Mesenchymal stem cell (in vitro differentiated cells and primary cell): ENCODE data around the gene SLC16A10.
A peak's percentile ranks its signal among the peaks of the same experiment; 100 is the strongest.

Experiments used
- DNase-seq: peaks from one replicate; pipeline ENCODE4 v3.0.0-alpha.2; 2013
- H2AFZ ChIP-seq: one replicate; pipeline ENCODE4 v1.6.1; 2013; ENCODE audit warnings: low read depth, mild to moderate bottlenecking, control low read depth, inconsistent platforms, low read length, moderate library complexity
- H2AK5ac ChIP-seq: 2 replicates; pipeline ENCODE4 v1.6.1; 2013; ENCODE audit warnings: low read length, moderate library complexity, mild to moderate bottlenecking, inconsistent platforms; ENCODE audit not compliant: severe bottlenecking
- H2BK120ac ChIP-seq: one replicate; pipeline ENCODE4 v1.6.1; 2013; ENCODE audit warnings: low read depth, mild to moderate bottlenecking, inconsistent platforms, low read length, moderate library complexity
- H2BK12ac ChIP-seq, 2 experiments: one replicate each; pipeline ENCODE4 v1.6.1; 2013; ENCODE audit warnings: inconsistent platforms in 2 of 2, low read length in 2 of 2, mild to moderate bottlenecking in 2 of 2, moderate library complexity in 2 of 2, control low read depth in 1 of 2
- H2BK15ac ChIP-seq: one replicate; pipeline ENCODE4 v1.6.1; 2013; ENCODE audit warnings: mild to moderate bottlenecking, low read depth, inconsistent platforms; ENCODE audit not compliant: poor library complexity, severe bottlenecking
- H2BK5ac ChIP-seq: 2 replicates; pipeline ENCODE4 v1.6.1; 2013; ENCODE audit warnings: low read depth, mild to moderate bottlenecking, low read length, control low read depth, inconsistent platforms; ENCODE audit not compliant: poor library complexity, severe bottlenecking
- H3K14ac ChIP-seq, 2 experiments: one replicate each; pipeline ENCODE4 v1.6.1; 2013; ENCODE audit warnings: inconsistent platforms in 2 of 2, low read length in 2 of 2, control low read depth in 1 of 2, mild to moderate bottlenecking in 1 of 2, moderate library complexity in 1 of 2
- H3K18ac ChIP-seq, 2 experiments: one replicate each; pipeline ENCODE4 v1.6.1; 2013; ENCODE audit warnings: inconsistent platforms in 2 of 2, low read length in 2 of 2, control low read depth in 1 of 2, low read depth in 1 of 2, mild to moderate bottlenecking in 1 of 2
- H3K23ac ChIP-seq, 2 experiments: one replicate each; pipeline ENCODE4 v1.6.1; 2013; ENCODE audit warnings: inconsistent platforms in 2 of 2, low read length in 2 of 2, mild to moderate bottlenecking in 2 of 2, moderate library complexity in 2 of 2, control low read depth in 1 of 2
- H3K27ac ChIP-seq: 2 replicates; pipeline ENCODE4 v1.5.1; 2013; ENCODE audit warnings: mild to moderate bottlenecking, moderate library complexity, low read length, control low read depth, inconsistent platforms; ENCODE audit not compliant: poor library complexity, severe bottlenecking
- H3K27me3 ChIP-seq, 2 experiments: 2 replicates each; pipeline versions ENCODE4 v1.6.1 to v1.7.0; 2013; ENCODE audit warnings: low read length in 2 of 2, mild to moderate bottlenecking in 2 of 2, moderate library complexity in 2 of 2, control low read depth in 1 of 2, inconsistent platforms in 1 of 2; ENCODE audit not compliant: control insufficient read depth in 1 of 2, insufficient read depth in 1 of 2
- H3K36me3 ChIP-seq, 2 experiments: 2 replicates each; pipeline versions ENCODE4 v1.6.1 to v1.7.0; 2013; ENCODE audit warnings: low read length in 2 of 2, control low read depth in 1 of 2, inconsistent platforms in 1 of 2, low read depth in 1 of 2, mild to moderate bottlenecking in 1 of 2; ENCODE audit not compliant: insufficient read depth in 2 of 2, control insufficient read depth in 1 of 2
- H3K4ac ChIP-seq, 2 experiments: one replicate each; pipeline ENCODE4 v1.6.1; 2013; ENCODE audit warnings: inconsistent platforms in 2 of 2, low read length in 2 of 2, mild to moderate bottlenecking in 2 of 2, moderate library complexity in 2 of 2, control low read depth in 1 of 2, low read depth in 1 of 2
- H3K4me1 ChIP-seq: 2 replicates; pipeline ENCODE4 v1.6.1; 2013; ENCODE audit warnings: low read depth, low read length, control low read depth; ENCODE audit not compliant: control insufficient read depth, insufficient read depth
- H3K4me2 ChIP-seq: 2 replicates; pipeline ENCODE4 v1.6.1; 2013; ENCODE audit warnings: low read length, mild to moderate bottlenecking, inconsistent platforms; ENCODE audit not compliant: poor library complexity, severe bottlenecking
- H3K4me3 ChIP-seq, 2 experiments: 2 replicates each; pipeline versions ENCODE4 v1.5.1 to v1.7.0; 2013; ENCODE audit warnings: low read length in 2 of 2, mild to moderate bottlenecking in 2 of 2, control low read depth in 1 of 2, low read depth in 1 of 2; ENCODE audit not compliant: insufficient read depth in 1 of 2
- H3K79me1 ChIP-seq: replicated peaks from 2 replicates; pipeline ENCODE4 v1.6.1; 2013; ENCODE audit warnings: mild to moderate bottlenecking, control low read depth, low read length, inconsistent platforms; ENCODE audit not compliant: poor library complexity, severe bottlenecking
- H3K9ac ChIP-seq: 2 replicates; pipeline ENCODE4 v1.7.0; 2013; ENCODE audit warnings: mild to moderate bottlenecking, low read length, moderate library complexity
- H3K9me3 ChIP-seq: 2 replicates; pipeline ENCODE4 v1.7.0; 2013; ENCODE audit warnings: mild to moderate bottlenecking, low read length; ENCODE audit not compliant: control insufficient read depth
- H4K8ac ChIP-seq: one replicate; pipeline ENCODE4 v1.6.1; 2013; ENCODE audit warnings: inconsistent platforms, mild to moderate bottlenecking, low read length, moderate library complexity
- H4K91ac ChIP-seq: one replicate; pipeline ENCODE4 v1.6.1; 2013; ENCODE audit warnings: mild to moderate bottlenecking, low read length, inconsistent platforms
- WGBS: methylation state at CpG from one replicate; pipeline ENCODE4 v1.1.7; 2013; ENCODE audit warnings: mixed read lengths; 5-methylcytosine and 5-hydroxymethylcytosine counted together

The SLC16A10 gene

DNA sequence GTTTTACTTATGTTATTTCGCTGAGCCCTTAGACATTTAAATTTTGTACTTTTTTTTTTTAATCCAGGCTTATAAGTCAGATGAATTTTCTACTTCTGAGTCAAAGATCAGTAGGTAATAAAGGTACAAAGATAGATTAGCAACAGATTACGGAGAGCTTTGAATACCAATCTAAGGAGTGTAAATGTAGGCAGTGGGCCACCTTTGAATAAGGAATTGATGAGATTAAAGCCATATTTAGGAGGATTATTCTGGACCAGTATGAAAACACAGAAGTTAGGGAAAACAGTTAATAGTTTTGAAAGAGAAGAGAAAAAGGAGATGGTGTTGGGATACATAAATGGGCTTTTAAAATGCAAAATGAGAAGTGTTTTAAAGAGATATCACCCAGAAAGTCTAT lies 117.6 kb downstream of the SLC16A10 start:
- Histone ChIP-seq H3K79me1 (no peaks in the 10 kb centered on the region), H3K27me3 (no peaks in the 10 kb centered on the region), H2BK5ac (no peak overlapping the region), H3K4me2 (no peak overlapping the region), H3K4ac (no peak overlapping the region), H3K4me1 (peaks cover 2% of the 10 kb centered on the region), H3K4me3 (no peak overlapping the region), H4K91ac (no peak overlapping the region), H2BK15ac (no peak overlapping the region), H2AFZ (no peak overlapping the region), H2BK12ac (no peak overlapping the region), H3K27ac (no peak overlapping the region), H2AK5ac (no peak overlapping the region), H3K9ac (no peak overlapping the region), H4K8ac (no peak overlapping the region), H3K14ac (no peak overlapping the region), H3K23ac (no peak overlapping the region), H3K36me3 (no peaks in the 10 kb centered on the region), H2BK120ac (no peak overlapping the region), H3K9me3 (no peaks in the 10 kb centered on the region), H3K18ac (no peak overlapping the region)
- WGBS: 97% methylated on average over 1 of the region's 2 CpGs
- no peak for DNase-seq

DNA sequence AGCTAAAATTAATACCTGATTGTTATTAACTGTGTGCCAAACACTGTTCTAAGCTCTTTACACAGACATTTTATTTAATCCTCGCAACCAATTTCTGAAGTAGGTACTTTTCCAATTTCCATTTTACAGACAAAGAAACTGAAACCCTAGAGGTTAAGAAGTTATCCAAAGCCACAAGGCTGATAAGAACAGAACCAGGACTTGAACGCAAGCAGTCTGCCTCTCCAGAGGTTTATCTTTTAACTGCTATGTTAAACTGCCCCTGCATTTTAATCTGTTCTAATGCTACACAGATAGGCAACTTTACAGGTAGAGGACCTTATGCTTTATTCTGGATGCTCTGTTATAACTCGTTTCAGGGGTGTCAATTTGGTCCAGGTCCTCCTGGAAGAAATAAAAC lies 118.2 kb downstream of the SLC16A10 start:
- no peak overlapping the region for H2AK5ac ChIP-seq
- H3K4ac ChIP-seq: no peak overlapping the region
- no peak overlapping the region for H3K23ac ChIP-seq
- H2BK5ac ChIP-seq: no peak overlapping the region
- H3K4me2 ChIP-seq: no peak overlapping the region
- no peaks in the 10 kb centered on the region for H3K79me1 ChIP-seq
- H3K4me1 ChIP-seq: no peaks in the 10 kb centered on the region
- no peak overlapping the region for H2BK120ac ChIP-seq
- H4K91ac ChIP-seq: no peak overlapping the region
- no peaks in the 10 kb centered on the region for H3K36me3 ChIP-seq
- no peak overlapping the region for H3K14ac ChIP-seq
- DNase-seq: no peak
- WGBS: 81% methylated on average over 3 of the region's 3 CpGs
- H2BK15ac ChIP-seq: no peak overlapping the region
- H3K9me3 ChIP-seq: no peaks in the 10 kb centered on the region
- H3K4me3 ChIP-seq: no peak overlapping the region
- H3K27ac ChIP-seq: no peak overlapping the region
- H3K9ac ChIP-seq: no peak overlapping the region
- H2BK12ac ChIP-seq: no peak overlapping the region
- no peak overlapping the region for H4K8ac ChIP-seq
- no peaks in the 10 kb centered on the region for H3K27me3 ChIP-seq
- no peak overlapping the region for H3K18ac ChIP-seq
- no peak overlapping the region for H2AFZ ChIP-seq

DNA sequence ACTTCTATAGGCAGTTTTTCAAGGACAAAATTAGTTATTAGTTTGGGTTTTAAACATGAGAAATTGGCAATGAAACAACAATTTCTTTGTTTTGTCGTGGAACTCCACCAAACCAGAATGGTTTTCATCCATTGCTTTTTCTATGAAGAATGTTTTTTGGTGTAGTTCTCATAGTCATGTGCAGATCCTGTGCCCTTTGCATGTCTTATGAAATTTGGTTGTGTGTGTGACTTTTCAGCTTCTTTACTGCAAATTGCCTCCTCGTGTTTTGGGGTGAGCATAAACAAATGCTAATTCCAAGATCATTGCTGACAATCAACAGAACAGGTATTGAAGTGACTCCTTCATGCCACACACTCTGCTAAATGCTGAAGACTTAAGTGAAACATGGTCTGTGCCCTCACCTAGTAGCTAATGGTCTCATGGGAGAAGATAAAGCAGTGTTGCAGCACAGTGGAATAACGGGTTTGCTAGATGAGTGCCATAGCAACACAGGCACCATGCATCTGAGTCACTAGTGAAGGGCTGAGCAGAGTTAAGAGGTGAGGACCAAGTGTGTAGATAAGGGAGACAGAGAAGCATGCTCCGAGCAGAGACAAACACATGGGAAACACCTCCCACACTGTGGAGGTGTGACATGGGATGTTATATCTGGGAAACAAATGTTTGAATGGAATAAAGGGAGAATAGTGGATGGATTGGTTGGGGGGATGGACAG lies 120.0 kb downstream of the SLC16A10 start:
- Histone ChIP-seq H3K79me1 (no peaks in the 10 kb centered on the region), H2BK15ac (no peak overlapping the region), H2BK120ac (no peak overlapping the region), H3K27ac (no peak overlapping the region), H2AK5ac (no peak overlapping the region), H2BK12ac (no peak overlapping the region), H2AFZ (no peak overlapping the region), H3K27me3 (no peaks in the 10 kb centered on the region), H3K4me1 (no peaks in the 10 kb centered on the region), H3K9me3 (no peaks in the 10 kb centered on the region), H3K18ac (no peak overlapping the region), H4K8ac (no peak overlapping the region), H3K9ac (no peak overlapping the region), H3K4ac (no peak overlapping the region), H3K14ac (no peak overlapping the region), H3K23ac (no peak overlapping the region), H3K4me3 (no peak overlapping the region), H4K91ac (no peak overlapping the region), H2BK5ac (no peak overlapping the region), H3K4me2 (no peak overlapping the region), H3K36me3 (no peaks in the 10 kb centered on the region)
- peak; percentile 12 for DNase-seq
- 75% methylated on average over 4 of the region's 4 CpGs for WGBS

DNA sequence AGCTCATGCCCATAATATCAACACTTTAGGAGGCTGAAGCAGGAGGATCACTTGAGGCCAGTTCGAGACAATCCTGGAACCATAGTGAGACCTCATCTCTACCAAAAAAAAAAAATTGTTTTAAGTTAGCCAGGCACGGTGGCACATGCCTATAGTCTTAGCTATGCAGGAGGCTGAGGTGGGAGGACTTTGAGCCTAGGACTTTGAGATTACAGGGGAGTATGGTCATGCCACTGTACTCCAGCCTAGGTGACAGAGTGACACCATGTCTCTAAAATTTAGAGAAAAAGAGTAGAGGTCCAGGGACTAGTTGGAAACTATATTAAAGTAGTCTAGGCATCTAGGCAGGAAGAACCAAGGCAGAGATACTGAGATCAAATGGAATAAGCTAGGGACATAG lies 121.6 kb downstream of the SLC16A10 start:
- no peak overlapping the region for H3K9ac ChIP-seq

More for the DNA sequence above, 121.6 kb downstream of the SLC16A10 start:
- Histone ChIP-seq H2BK15ac (no peak overlapping the region), H3K27me3 (no peaks in the 10 kb centered on the region), H2AFZ (no peak overlapping the region), H3K14ac (no peak overlapping the region), H3K4ac (no peak overlapping the region), H3K4me1 (no peaks in the 10 kb centered on the region), H3K27ac (no peak overlapping the region), H4K8ac (no peak overlapping the region), H2AK5ac (no peak overlapping the region), H2BK5ac (no peak overlapping the region), H3K79me1 (no peaks in the 10 kb centered on the region), H2BK12ac (no peak overlapping the region), H2BK120ac (no peak overlapping the region), H3K4me2 (no peak overlapping the region), H3K36me3 (no peaks in the 10 kb centered on the region), H4K91ac (no peak overlapping the region), H3K4me3 (no peak overlapping the region), H3K18ac (no peak overlapping the region), H3K23ac (no peak overlapping the region), H3K9me3 (no peaks in the 10 kb centered on the region)
- WGBS: 87% methylated on average over 2 of the region's 2 CpGs
- DNase-seq: no peak
